BE2C (cell line): ENCODE results near the gene EPB41L4A.

Experiments used
- DNase-seq: peaks from one replicate; pipeline ENCODE4 v3.0.0-alpha.2; 2020
- H3K27me3 ChIP-seq: fragments of 250-450 bp; sonication (Bioruptor Pico); 2 replicates; pipeline ENCODE4 v1.5.1; 2020; ENCODE audit warnings: mild to moderate bottlenecking
- H3K36me3 ChIP-seq: fragments of 250-450 bp; sonication (Bioruptor Pico); 2 replicates; pipeline ENCODE4 v1.5.1; 2020; ENCODE audit warnings: mild to moderate bottlenecking
- H3K4me1 ChIP-seq: fragments of 250-450 bp; sonication (Bioruptor Pico); 2 replicates; pipeline ENCODE4 v1.5.1; 2020
- H3K4me3 ChIP-seq: 2 replicates; pipeline ENCODE4 v1.5.1; 2011; ENCODE audit warnings: low read depth, low read length
- H3K9me3 ChIP-seq: fragments of 250-450 bp; sonication (Bioruptor Pico); 2 replicates; pipeline ENCODE4 v1.5.1; 2020
- CTCF ChIP-seq: IDR thresholded peaks from 2 replicates; pipeline ENCODE4 v1.5.1; 2012; ENCODE audit warnings: mild to moderate bottlenecking, low read depth, low read length

EPB41L4A gene

GRCh38 chr5:112415552-112415951 lies 3.5 kb downstream of the EPB41L4A start:
- Histone ChIP-seq H3K4me1 (no peaks in the 10 kb centered on the region), H3K4me3 (no peak overlapping the region), H3K9me3 (no peaks in the 10 kb centered on the region; the same call in 1 of the 2 replicates), H3K36me3 (no peaks in the 10 kb centered on the region), H3K27me3 (peaks cover 83% of the 10 kb centered on the region)
- no peak for TF ChIP-seq CTCF
- DNase-seq, result no peak

- no peak for DNase-seq
- H3K9me3 ChIP-seq, result no peaks in the 10 kb centered on the region
- H3K36me3 ChIP-seq, result no peaks in the 10 kb centered on the region
- H3K27me3 ChIP-seq, result peaks cover 77% of the 10 kb centered on the region
- no peaks in the 10 kb centered on the region for H3K4me1 ChIP-seq
- TF ChIP-seq CTCF, result no peak
- no peak overlapping the region for H3K4me3 ChIP-seq
Measured at GRCh38 chr5:112413611-112414010, 5.5 kb downstream of the EPB41L4A start.

- Histone ChIP-seq H3K27me3 (peaks cover 67% of the 10 kb centered on the region), H3K4me3 (no peak overlapping the region), H3K36me3 (no peaks in the 10 kb centered on the region), H3K9me3 (no peaks in the 10 kb centered on the region), H3K4me1 (no peaks in the 10 kb centered on the region)
- no peak for DNase-seq
- TF ChIP-seq CTCF, result no peak
Measured at GRCh38 chr5:112412346-112412745, 6.7 kb downstream of the EPB41L4A start.

- H3K4me1 ChIP-seq, result no peaks in the 10 kb centered on the region
- H3K27me3 ChIP-seq, result peaks cover 67% of the 10 kb centered on the region
- H3K9me3 ChIP-seq, result no peaks in the 10 kb centered on the region
- TF ChIP-seq CTCF, result no peak
- H3K36me3 ChIP-seq, result no peaks in the 10 kb centered on the region
- no peak overlapping the region for H3K4me3 ChIP-seq
- DNase-seq, result no peak
Measured at GRCh38 chr5:112411903-112412302, 7.2 kb downstream of the EPB41L4A start.

- no peaks in the 10 kb centered on the region for H3K9me3 ChIP-seq
- DNase-seq, result no peak
- peaks cover 39% of the 10 kb centered on the region for H3K27me3 ChIP-seq
- no peaks in the 10 kb centered on the region for H3K36me3 ChIP-seq
- H3K4me3 ChIP-seq, result no peak overlapping the region
- TF ChIP-seq CTCF, result no peak
- H3K4me1 ChIP-seq, result no peaks in the 10 kb centered on the region
Measured at GRCh38 chr5:112407666-112408065, 11.4 kb downstream of the EPB41L4A start.

GRCh38 chr5:112407240-112407639 lies 11.8 kb downstream of the EPB41L4A start:
- Histone ChIP-seq H3K4me1 (no peaks in the 10 kb centered on the region), H3K36me3 (no peaks in the 10 kb centered on the region), H3K9me3 (no peaks in the 10 kb centered on the region), H3K27me3 (peaks cover 38% of the 10 kb centered on the region), H3K4me3 (no peak overlapping the region)
- DNase-seq, result no peak
- no peak for TF ChIP-seq CTCF
